ENCODE measurements around the gene GBP7.

Gene GBP7

GRCh38 chr1:89203166-89203565, 27.4 kb upstream of the GBP7 start:
- Histone ChIP-seq H3K4me1 (ENCODE audit: low read length) (peaks cover 16% of the 10 kb centered on the region), H3K36me3 (replicated peaks; ENCODE audit: insufficient read depth, low read length) (no peaks in the 10 kb centered on the region), H3K9me3 (replicated peaks; ENCODE audit: insufficient read depth, low read length) (no peaks in the 10 kb centered on the region), H3F3A (ENCODE audit: insufficient read depth, low read length) (peaks cover 9% of the 10 kb centered on the region), H3K79me2 (ENCODE audit: low read length) (no peaks in the 10 kb centered on the region), H2AFZ (ENCODE audit: low read length) (no peak overlapping the region), H3K27ac (ENCODE audit: low read length) (no peak overlapping the region), H3K27me3 (replicated peaks; ENCODE audit: insufficient read depth, low read length) (no peaks in the 10 kb centered on the region), H3K9me2 (replicated peaks; ENCODE audit: insufficient read depth, low read length) (no peaks in the 10 kb centered on the region), H4K20me1 (ENCODE audit: insufficient read depth, low read length) (no peaks in the 10 kb centered on the region), H3K4me2 (ENCODE audit: low read depth, low read length) (no peak overlapping the region), H3K4me3 (ENCODE audit: low read length) (no peak overlapping the region), H3K9ac (ENCODE audit: low read length) (no peak overlapping the region)
- no peak for TF ChIP-seq EZH2phosphoT487 (IDR thresholded peaks at IDR 0.05; ENCODE audit: low read length)
- TF ChIP-seq CTCF (IDR thresholded peaks at IDR 0.05; ENCODE audit: low read length), result no peak
- no peak for TF ChIP-seq EZH2 (optimal IDR thresholded peaks at IDR 0.05; ENCODE audit: low read depth, low read length)
- DNase-seq, result no peak

GRCh38 chr1:89201106-89201794, 25.4 kb upstream of the GBP7 start:
- Histone ChIP-seq H3K4me3 (ENCODE audit: low read length) (no peak overlapping the region), H3K9me2 (replicated peaks; ENCODE audit: insufficient read depth, low read length) (no peaks in the 10 kb centered on the region), H3K79me2 (ENCODE audit: low read length) (no peaks in the 10 kb centered on the region), H3K9ac (ENCODE audit: low read length) (no peak overlapping the region), H3K4me1 (ENCODE audit: low read length) (peaks cover 16% of the 10 kb centered on the region), H2AFZ (ENCODE audit: low read length) (no peak overlapping the region), H3K4me2 (ENCODE audit: low read depth, low read length) (no peak overlapping the region), H3K27me3 (replicated peaks; ENCODE audit: insufficient read depth, low read length) (no peaks in the 10 kb centered on the region), H4K20me1 (ENCODE audit: insufficient read depth, low read length) (no peaks in the 10 kb centered on the region), H3K27ac (ENCODE audit: low read length) (no peak overlapping the region), H3F3A (ENCODE audit: insufficient read depth, low read length) (peaks cover 9% of the 10 kb centered on the region), H3K36me3 (replicated peaks; ENCODE audit: insufficient read depth, low read length) (no peaks in the 10 kb centered on the region), H3K9me3 (replicated peaks; ENCODE audit: insufficient read depth, low read length) (no peaks in the 10 kb centered on the region)
- TF ChIP-seq CTCF (IDR thresholded peaks at IDR 0.05; ENCODE audit: low read length) (no peak), EZH2 (optimal IDR thresholded peaks at IDR 0.05; ENCODE audit: low read depth, low read length) (no peak), EZH2phosphoT487 (IDR thresholded peaks at IDR 0.05; ENCODE audit: low read length) (no peak)
- no peak for DNase-seq

- no peak overlapping the region for H3K4me2 ChIP-seq (ENCODE audit: low read depth, low read length)
- H4K20me1 ChIP-seq (ENCODE audit: insufficient read depth, low read length), result no peaks in the 10 kb centered on the region
- TF ChIP-seq EZH2 (optimal IDR thresholded peaks at IDR 0.05; ENCODE audit: low read depth, low read length) (no peak), EZH2phosphoT487 (IDR thresholded peaks at IDR 0.05; ENCODE audit: low read length) (no peak)
- no peaks in the 10 kb centered on the region for H3K79me2 ChIP-seq (ENCODE audit: low read length)
- no peaks in the 10 kb centered on the region for H3K9me2 ChIP-seq (replicated peaks; ENCODE audit: insufficient read depth, low read length)
- peaks cover 9% of the 10 kb centered on the region for H3F3A ChIP-seq (ENCODE audit: insufficient read depth, low read length)
- no peaks in the 10 kb centered on the region for H3K36me3 ChIP-seq (replicated peaks; ENCODE audit: insufficient read depth, low read length)
- H3K9ac ChIP-seq (ENCODE audit: low read length), result no peak overlapping the region
- no peak overlapping the region for H3K4me3 ChIP-seq (ENCODE audit: low read length)
- no peak overlapping the region for H3K27ac ChIP-seq (ENCODE audit: low read length)
- H3K9me3 ChIP-seq (replicated peaks; ENCODE audit: insufficient read depth, low read length), result no peaks in the 10 kb centered on the region
- H2AFZ ChIP-seq (ENCODE audit: low read length), result no peak overlapping the region
- H3K27me3 ChIP-seq (replicated peaks; ENCODE audit: insufficient read depth, low read length), result no peaks in the 10 kb centered on the region
- no peak for DNase-seq
- H3K4me1 ChIP-seq (ENCODE audit: low read length), result peaks cover 16% of the 10 kb centered on the region
Measured at GRCh38 chr1:89200663-89201062, 24.9 kb upstream of the GBP7 start.

- peaks cover 9% of the 10 kb centered on the region for H3F3A ChIP-seq (ENCODE audit: insufficient read depth, low read length)
- no peaks in the 10 kb centered on the region for H3K27me3 ChIP-seq (replicated peaks; ENCODE audit: insufficient read depth, low read length)
- H4K20me1 ChIP-seq (ENCODE audit: insufficient read depth, low read length), result no peaks in the 10 kb centered on the region
- H3K4me2 ChIP-seq (ENCODE audit: low read depth, low read length), result peak overlapping the region; percentile 93
- no peaks in the 10 kb centered on the region for H3K9me2 ChIP-seq (replicated peaks; ENCODE audit: insufficient read depth, low read length)
- peak overlapping the region; percentile 12; the same call in 1 of the 2 replicates for H2AFZ ChIP-seq (ENCODE audit: low read length)
- DNase-seq, result peak; percentile 40
- H3K27ac ChIP-seq (ENCODE audit: low read length), result peak overlapping the region; percentile 17; the same call in 1 of the 2 replicates
- H3K9ac ChIP-seq (ENCODE audit: low read length), result peak overlapping the region; percentile 2; the same call in 1 of the 2 replicates
- no peaks in the 10 kb centered on the region for H3K36me3 ChIP-seq (replicated peaks; ENCODE audit: insufficient read depth, low read length)
- TF ChIP-seq EZH2phosphoT487 (IDR thresholded peaks at IDR 0.05; ENCODE audit: low read length) (no peak), CTCF (IDR thresholded peaks at IDR 0.05; ENCODE audit: low read length) (no peak), EZH2 (optimal IDR thresholded peaks at IDR 0.05; ENCODE audit: low read depth, low read length) (no peak)
- peak overlapping the region; percentile 58 for H3K4me3 ChIP-seq (ENCODE audit: low read length)
- peaks cover 16% of the 10 kb centered on the region for H3K4me1 ChIP-seq (ENCODE audit: low read length)
- no peaks in the 10 kb centered on the region for H3K9me3 ChIP-seq (replicated peaks; ENCODE audit: insufficient read depth, low read length)
- no peaks in the 10 kb centered on the region for H3K79me2 ChIP-seq (ENCODE audit: low read length)
Measured at GRCh38 chr1:89199525-89200031, 23.8 kb upstream of the GBP7 start.
